Measurements from ENCODE around the gene SCNN1B.

DNA sequence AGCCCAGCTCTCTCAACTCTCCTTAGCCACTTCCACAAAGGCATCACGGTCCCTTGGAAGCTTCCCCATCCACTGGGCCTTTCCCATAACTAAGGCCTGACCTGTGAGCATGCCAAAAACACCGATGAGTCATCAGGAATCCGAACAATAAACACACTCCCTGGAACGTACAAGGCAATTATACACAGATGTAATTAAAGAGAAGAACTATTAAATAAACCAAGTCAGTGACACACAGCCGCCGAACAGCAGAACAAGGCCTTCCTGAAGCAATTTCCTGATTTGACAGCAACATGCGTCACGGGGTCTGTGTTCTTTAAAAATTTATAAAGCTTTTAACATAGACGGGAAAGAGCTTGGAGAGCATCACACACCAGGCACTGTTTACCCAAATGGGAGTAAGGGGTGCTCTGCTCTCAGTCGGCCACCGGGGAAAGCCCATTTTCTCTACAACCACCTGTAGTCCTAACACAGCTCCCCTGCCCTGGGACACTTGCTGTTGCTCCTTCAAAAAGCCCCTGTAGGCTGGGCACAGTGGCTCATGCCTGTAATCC lies 121.5 kb downstream of the SCNN1B start:
- TF ChIP-seq POLR2A (IDR thresholded peaks at IDR 0.05), result no peak
- TF ChIP-seq, protein P1, sequence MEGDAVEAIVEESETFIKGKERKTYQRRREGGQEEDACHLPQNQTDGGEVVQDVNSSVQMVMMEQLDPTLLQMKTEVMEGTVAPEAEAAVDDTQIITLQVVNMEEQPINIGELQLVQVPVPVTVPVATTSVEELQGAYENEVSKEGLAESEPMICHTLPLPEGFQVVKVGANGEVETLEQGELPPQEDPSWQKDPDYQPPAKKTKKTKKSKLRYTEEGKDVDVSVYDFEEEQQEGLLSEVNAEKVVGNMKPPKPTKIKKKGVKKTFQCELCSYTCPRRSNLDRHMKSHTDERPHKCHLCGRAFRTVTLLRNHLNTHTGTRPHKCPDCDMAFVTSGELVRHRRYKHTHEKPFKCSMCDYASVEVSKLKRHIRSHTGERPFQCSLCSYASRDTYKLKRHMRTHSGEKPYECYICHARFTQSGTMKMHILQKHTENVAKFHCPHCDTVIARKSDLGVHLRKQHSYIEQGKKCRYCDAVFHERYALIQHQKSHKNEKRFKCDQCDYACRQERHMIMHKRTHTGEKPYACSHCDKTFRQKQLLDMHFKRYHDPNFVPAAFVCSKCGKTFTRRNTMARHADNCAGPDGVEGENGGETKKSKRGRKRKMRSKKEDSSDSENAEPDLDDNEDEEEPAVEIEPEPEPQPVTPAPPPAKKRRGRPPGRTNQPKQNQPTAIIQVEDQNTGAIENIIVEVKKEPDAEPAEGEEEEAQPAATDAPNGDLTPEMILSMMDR (IDR thresholded peaks at IDR 0.05), result no peak

All from body of pancreas (tissue), 4 donors.